Measurements from ENCODE around the gene CUL3. TPM values are rescaled to one million over a fixed set of nuclear protein-coding genes. Genes with fewer than 3 reads are reported as not detected.

CUL3 gene
- total and polyA plus RNA-seq, 2 of the 8 experiments (the other 6 are each of a cell fraction or from before 2014, with no cell fraction given): 28.5 to 113 TPM

DNA sequence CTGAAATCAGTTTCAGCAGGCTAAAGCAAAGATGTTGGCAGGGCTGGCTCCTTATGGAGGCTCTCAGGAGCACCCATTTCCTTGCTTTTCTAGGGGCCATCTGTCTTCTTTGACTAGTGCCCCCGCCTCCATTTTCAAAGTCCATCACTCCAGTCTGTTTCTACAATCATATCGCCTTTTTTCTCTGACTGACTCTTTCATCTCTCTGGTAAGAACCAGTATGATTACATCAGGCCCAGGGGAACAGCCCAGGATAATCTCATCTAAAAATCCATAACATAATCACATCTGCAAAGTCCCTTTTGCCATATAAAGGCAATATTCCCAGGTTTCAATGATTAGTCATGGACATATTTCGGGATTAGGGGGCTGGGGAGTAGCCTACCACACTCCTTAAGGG lies 57.0 kb downstream of the CUL3 start:
- no peak overlapping the region for H4K5ac ChIP-seq (ENCODE audit: insufficient read length, low read depth, low read length)
- H3K9ac ChIP-seq (replicated peaks in 1 of 4; ENCODE audit: extremely low read depth in 1 of 4, low read depth in 3 of 4, low read length in 3 of 4): no peak overlapping the region
- no peak overlapping the region for H2BK120ac ChIP-seq (replicated peaks; ENCODE audit: low read depth, low read length)
- no peaks in the 10 kb centered on the region for H3K23me2 ChIP-seq (ENCODE audit: low read depth, low read length)
- H2BK5ac ChIP-seq (ENCODE audit: low read depth, low read length): no peak overlapping the region
- no peak overlapping the region for H2BK20ac ChIP-seq (ENCODE audit: low read length)
- H2BK12ac ChIP-seq (ENCODE audit: low read depth, low read length): no peak overlapping the region
- FAIRE-seq (no peak), DNase-seq (ENCODE audit: low read depth in 1 of 2, low spot score in 2 of 2) (no peak)
- no peak overlapping the region for H3K18ac ChIP-seq (ENCODE audit: extremely low read depth, low read length)
- no peak overlapping the region for H3K23ac ChIP-seq (ENCODE audit: insufficient read length)
- peaks cover 4 to 86% of the 10 kb centered on the region in 2 experiments; a peak in 3 of 4 replicates for H3K79me2 ChIP-seq (ENCODE audit: control insufficient read depth in 1 of 2, insufficient read depth in 2 of 2, low read length in 2 of 2)
- no peak overlapping the region for H4K8ac ChIP-seq (ENCODE audit: extremely low read depth, insufficient read depth, low read length)
- H3K4me2 ChIP-seq (ENCODE audit: insufficient read depth in 1 of 2, low read depth in 2 of 2, low read length in 2 of 2): no peak overlapping the region
- WGBS, 2 experiments (ENCODE audit: extremely low coverage in 1 of 2, insufficient coverage in 1 of 2, insufficient read length in 1 of 2, insufficient replicate concordance in 2 of 2, low coverage in 1 of 2, low lambda C conversion rate in 2 of 2, missing lambda C conversion rate in 1 of 2): 38% methylated on average over 3 of the region's 3 CpGs; no CpG with 5 or more reads in 1 of the 2 experiments
- no peak overlapping the region for H2AFZ ChIP-seq (ENCODE audit: low read length)
- no peaks in the 10 kb centered on the region for H3K79me1 ChIP-seq (ENCODE audit: low read depth, low read length)
- H3K36me3 ChIP-seq (ENCODE audit: control insufficient read depth in 2 of 4, insufficient read depth in 4 of 4, low read length in 3 of 4): peaks cover 0 to 8% (median 2%) of the 10 kb centered on the region in 4 experiments; a peak in 2 of 8 replicates
- no peak overlapping the region for H3K56ac ChIP-seq (replicated peaks; ENCODE audit: insufficient read length, low read depth, low read length)
- H3K4me3 ChIP-seq (ENCODE audit: extremely low read depth in 1 of 4, insufficient read depth in 2 of 4, low read depth in 3 of 4, low read length in 4 of 4): no peak overlapping the region
- H3K4ac ChIP-seq (replicated peaks; ENCODE audit: insufficient read length, low read depth, low read length): no peak overlapping the region
- H3K27me3 ChIP-seq (replicated peaks in 1 of 4; ENCODE audit: control insufficient read depth in 3 of 4, extremely low read depth in 1 of 4, insufficient read depth in 3 of 4, low read length in 3 of 4): no peaks in the 10 kb centered on the region
- H3K9me3 ChIP-seq (ENCODE audit: insufficient read depth in 2 of 2, low read depth in 1 of 2, low read length in 1 of 2): 0 out of 4 replicates have a peak, but pooled peaks cover 0 to 3% of the 10 kb centered on the region in 2 experiments
- no peak overlapping the region for H4K91ac ChIP-seq (replicated peaks; ENCODE audit: insufficient read length, low read length)
- CTCF ChIA-PET (ENCODE audit: partially characterized antibody): no interaction called here
- no peak overlapping the region for H3K14ac ChIP-seq (ENCODE audit: insufficient read length)
- H4K20me1 ChIP-seq (replicated peaks in 1 of 2; ENCODE audit: control insufficient read depth in 1 of 2, insufficient read depth in 2 of 2, low read length in 2 of 2): peaks cover 3% of the 10 kb centered on the region in 2 experiments
- H2BK15ac ChIP-seq (ENCODE audit: low read length): no peak overlapping the region
- no peak overlapping the region for H2AK5ac ChIP-seq (ENCODE audit: low read depth, low read length)
- TF ChIP-seq, protein P1, sequence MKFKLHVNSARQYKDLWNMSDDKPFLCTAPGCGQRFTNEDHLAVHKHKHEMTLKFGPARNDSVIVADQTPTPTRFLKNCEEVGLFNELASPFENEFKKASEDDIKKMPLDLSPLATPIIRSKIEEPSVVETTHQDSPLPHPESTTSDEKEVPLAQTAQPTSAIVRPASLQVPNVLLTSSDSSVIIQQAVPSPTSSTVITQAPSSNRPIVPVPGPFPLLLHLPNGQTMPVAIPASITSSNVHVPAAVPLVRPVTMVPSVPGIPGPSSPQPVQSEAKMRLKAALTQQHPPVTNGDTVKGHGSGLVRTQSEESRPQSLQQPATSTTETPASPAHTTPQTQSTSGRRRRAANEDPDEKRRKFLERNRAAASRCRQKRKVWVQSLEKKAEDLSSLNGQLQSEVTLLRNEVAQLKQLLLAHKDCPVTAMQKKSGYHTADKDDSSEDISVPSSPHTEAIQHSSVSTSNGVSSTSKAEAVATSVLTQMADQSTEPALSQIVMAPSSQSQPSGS (IDR thresholded peaks at IDR 0.05; ENCODE audit: low read length): no peak
- no peak for TF ChIP-seq ASH2L (IDR thresholded peaks at IDR 0.05; ENCODE audit: low read length)
- TF ChIP-seq BCL11A (IDR thresholded peaks at IDR 0.05; ENCODE audit: low read depth in 2 of 2, low read length in 2 of 2): no peak
- TF ChIP-seq, protein P2, sequence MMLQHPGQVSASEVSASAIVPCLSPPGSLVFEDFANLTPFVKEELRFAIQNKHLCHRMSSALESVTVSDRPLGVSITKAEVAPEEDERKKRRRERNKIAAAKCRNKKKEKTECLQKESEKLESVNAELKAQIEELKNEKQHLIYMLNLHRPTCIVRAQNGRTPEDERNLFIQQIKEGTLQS (IDR thresholded peaks at IDR 0.05; ENCODE audit: insufficient read depth, low read depth, low read length): no peak
- no peak overlapping the region for H3K27ac ChIP-seq (ENCODE audit: low read depth, low read length)
- POLR2A ChIA-PET (ENCODE audit: partially characterized antibody): no interaction called here
- peaks cover 0 to 7% (median 3%) of the 10 kb centered on the region in 4 experiments; a peak in 2 of 7 replicates for H3K4me1 ChIP-seq (replicated peaks in 1 of 4; ENCODE audit: control insufficient read depth in 3 of 4, insufficient read depth in 4 of 4, low read length in 3 of 4)

Measured in H1 (cell line).